Measurements from ENCODE around the gene PGLYRP1. TPM values are rescaled to one million over a fixed set of nuclear protein-coding genes. Genes with fewer than 3 reads are reported as not detected.

PGLYRP1 gene
- total RNA-seq, 1 experiment from 2014 or later = not detected

- TF ChIP-seq, protein P1, sequence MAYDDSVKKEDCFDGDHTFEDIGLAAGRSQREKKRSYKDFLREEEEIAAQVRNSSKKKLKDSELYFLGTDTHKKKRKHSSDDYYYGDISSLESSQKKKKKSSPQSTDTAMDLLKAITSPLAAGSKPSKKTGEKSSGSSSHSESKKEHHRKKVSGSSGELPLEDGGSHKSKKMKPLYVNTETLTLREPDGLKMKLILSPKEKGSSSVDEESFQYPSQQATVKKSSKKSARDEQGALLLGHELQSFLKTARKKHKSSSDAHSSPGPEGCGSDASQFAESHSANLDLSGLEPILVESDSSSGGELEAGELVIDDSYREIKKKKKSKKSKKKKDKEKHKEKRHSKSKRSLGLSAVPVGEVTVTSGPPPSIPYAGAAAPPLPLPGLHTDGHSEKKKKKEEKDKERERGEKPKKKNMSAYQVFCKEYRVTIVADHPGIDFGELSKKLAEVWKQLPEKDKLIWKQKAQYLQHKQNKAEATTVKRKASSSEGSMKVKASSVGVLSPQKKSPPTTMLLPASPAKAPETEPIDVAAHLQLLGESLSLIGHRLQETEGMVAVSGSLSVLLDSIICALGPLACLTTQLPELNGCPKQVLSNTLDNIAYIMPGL (CRISPR knock-in tag; IDR thresholded peaks at IDR 0.05) = no peak
Measured at GRCh38 chr19:45973553-45974338, 49.1 kb downstream of the PGLYRP1 start, which contains the start of gene NOVA2 (continued).

- H3K9me3 Mint-ChIP-seq = no peaks in the 10 kb centered on the region
- TF ChIP-seq MLX (CRISPR knock-in tag; IDR thresholded peaks at IDR 0.05) (no peak), MXD4 (CRISPR knock-in tag; IDR thresholded peaks at IDR 0.05; ENCODE audit: borderline replicate concordance) (no peak), ZNF138 (CRISPR knock-in tag; conservative IDR thresholded peaks at IDR 0.05) (no peak), CBFB (CRISPR knock-in tag; IDR thresholded peaks at IDR 0.05; ENCODE audit: low read depth) (no peak), NR2C2 (CRISPR knock-in tag; IDR thresholded peaks at IDR 0.05) (no peak), PRDM15 (CRISPR knock-in tag; IDR thresholded peaks at IDR 0.05) (no peak)
- TF ChIP-seq, protein P2, sequence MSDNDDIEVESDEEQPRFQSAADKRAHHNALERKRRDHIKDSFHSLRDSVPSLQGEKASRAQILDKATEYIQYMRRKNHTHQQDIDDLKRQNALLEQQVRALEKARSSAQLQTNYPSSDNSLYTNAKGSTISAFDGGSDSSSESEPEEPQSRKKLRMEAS (CRISPR knock-in tag; IDR thresholded peaks at IDR 0.05) = no peak
- DNase-seq (ENCODE audit: low spot score) (peak; percentile 32), ATAC-seq (no peak)
- H3K27ac Mint-ChIP-seq = no peak overlapping the region
- H3K4me1 Mint-ChIP-seq = peaks cover 16% of the 10 kb centered on the region
- peak overlapping the region; percentile 59 for H3K4me3 Mint-ChIP-seq
- CTCF ChIA-PET = interaction anchor here (0.7 to 1.9 kb wide), 2 partner anchors 12 to 198 kb away, joined by 4 to 11 read pairs; no protein-coding TSS in a partner anchor
- H3K27me3 Mint-ChIP-seq (ENCODE audit: low read depth) = peaks cover 85% of the 10 kb centered on the region
- POLR2A ChIA-PET = interaction anchor here (0.6 kb wide), 1 partner anchor 20 kb away, joined by 3 read pairs; no protein-coding TSS in a partner anchor
- H3K36me3 Mint-ChIP-seq = no peaks in the 10 kb centered on the region
Measured at GRCh38 chr19:45972947-45973540, 49.8 kb downstream of the PGLYRP1 start.

DNA sequence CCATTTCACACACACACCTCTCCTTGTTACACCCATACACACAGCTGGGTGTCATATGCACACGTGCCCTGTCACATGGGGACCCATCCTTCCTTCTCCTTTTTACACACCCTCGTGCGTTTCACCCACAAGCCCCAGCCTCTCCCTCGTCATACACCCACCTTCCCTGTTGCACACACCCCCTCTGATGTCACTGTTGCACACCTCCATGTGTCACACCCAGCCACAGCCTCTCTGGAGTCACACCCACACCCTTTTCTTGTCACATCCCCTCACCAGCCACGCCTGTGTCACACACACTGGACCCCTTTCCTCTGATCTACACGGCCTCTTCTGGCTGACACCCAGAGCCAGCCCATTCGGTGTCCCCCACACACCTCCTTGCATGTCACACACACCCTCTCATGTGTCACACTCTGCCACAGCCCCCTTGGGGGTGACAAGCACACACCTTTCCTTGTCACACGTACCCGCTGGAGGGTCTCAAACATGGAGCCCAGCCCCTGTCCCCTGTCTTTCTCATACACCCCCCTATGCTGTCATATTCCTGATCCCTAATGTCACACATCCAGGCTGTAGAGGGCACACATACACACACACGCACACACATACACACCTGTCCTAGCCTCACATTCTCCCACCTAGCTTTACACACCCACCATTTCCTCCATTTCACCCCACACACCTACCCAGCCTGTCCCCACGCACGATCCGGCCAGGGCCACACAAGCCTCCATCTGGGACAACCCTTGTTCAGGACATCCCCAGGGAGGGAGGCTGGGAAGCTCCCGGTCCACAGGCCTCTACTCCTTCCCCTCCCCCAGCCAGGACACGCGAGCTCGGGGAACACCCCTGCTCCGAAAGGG lies 50.5 kb downstream of the PGLYRP1 start:
- H3K4me1 Mint-ChIP-seq = peaks cover 20% of the 10 kb centered on the region
- no peaks in the 10 kb centered on the region for H3K9me3 Mint-ChIP-seq
- peak overlapping the region; percentile 59 for H3K4me3 Mint-ChIP-seq
- peaks cover 82% of the 10 kb centered on the region for H3K27me3 Mint-ChIP-seq (ENCODE audit: low read depth)
- DNase-seq (ENCODE audit: low spot score) (no peak), ATAC-seq (no peak)
- ChIA-PET CTCF (interaction anchor here (0.7 to 1.9 kb wide), 2 partner anchors 12 to 198 kb away, joined by 4 to 11 read pairs; no protein-coding TSS in a partner anchor), POLR2A (interaction anchor here (0.6 kb wide), 2 partner anchors 19 to 33 kb away, joined by 3 to 5 read pairs; no protein-coding TSS in a partner anchor)
- TF ChIP-seq, protein P3, sequence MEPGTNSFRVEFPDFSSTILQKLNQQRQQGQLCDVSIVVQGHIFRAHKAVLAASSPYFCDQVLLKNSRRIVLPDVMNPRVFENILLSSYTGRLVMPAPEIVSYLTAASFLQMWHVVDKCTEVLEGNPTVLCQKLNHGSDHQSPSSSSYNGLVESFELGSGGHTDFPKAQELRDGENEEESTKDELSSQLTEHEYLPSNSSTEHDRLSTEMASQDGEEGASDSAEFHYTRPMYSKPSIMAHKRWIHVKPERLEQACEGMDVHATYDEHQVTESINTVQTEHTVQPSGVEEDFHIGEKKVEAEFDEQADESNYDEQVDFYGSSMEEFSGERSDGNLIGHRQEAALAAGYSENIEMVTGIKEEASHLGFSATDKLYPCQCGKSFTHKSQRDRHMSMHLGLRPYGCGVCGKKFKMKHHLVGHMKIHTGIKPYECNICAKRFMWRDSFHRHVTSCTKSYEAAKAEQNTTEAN (CRISPR knock-in tag; IDR thresholded peaks at IDR 0.05) = peak; percentile 82; the same call in 1 of the 2 replicates
- TF ChIP-seq TP53 (CRISPR knock-in tag; IDR thresholded peaks at IDR 0.05) = no peak
- 0 out of 2 replicates have a peak, but pooled peaks have one; percentile 32 for TF ChIP-seq TCF7 (CRISPR knock-in tag; IDR thresholded peaks at IDR 0.05; ENCODE audit: low read depth)
- TF ChIP-seq ATF1 (CRISPR knock-in tag; IDR thresholded peaks at IDR 0.05) = no peak
- TF ChIP-seq RORB (CRISPR knock-in tag; IDR thresholded peaks at IDR 0.05) = no peak
- no peaks in the 10 kb centered on the region for H3K36me3 Mint-ChIP-seq
- no peak overlapping the region for H3K27ac Mint-ChIP-seq
